WTC11 (cell line): Measurements from ENCODE around the gene CTTNBP2NL. TPM values are rescaled to one million over a fixed set of nuclear protein-coding genes. Genes with fewer than 3 reads are reported as not detected.

Experiments used
- ATAC-seq: fragments of 200-7000 bp; cut with Tn5 transposase; 2 replicates; pipeline ENCODE4 v1.10.0; 2021; ENCODE audit warnings: mild to moderate bottlenecking, moderate library complexity
- CTCF ChIA-PET: fragments of 300-600 bp; sonication (Branson Sonifier 250); formaldehyde crosslinking; loops from one replicate; lab custom pipeline; 2021; ENCODE audit warnings: antibody characterized with exemption; lab: Charles Lee
- POLR2A ChIA-PET: fragments of 350-600 bp; sonication (Branson Sonifier 250); formaldehyde crosslinking; loops from one replicate; lab custom pipeline; 2021; ENCODE audit warnings: antibody characterized with exemption; lab: Charles Lee
- DNase-seq: peaks from one replicate; pipeline ENCODE4 v3.0.0; 2021; ENCODE audit warnings: low spot score
- H3K27ac Mint-ChIP-seq: 2 replicates; pipeline ENCODE4 v1.8.0; 2021; ENCODE audit warnings: mixed read lengths
- H3K27me3 Mint-ChIP-seq: 2 replicates; pipeline ENCODE4 v1.8.0; 2021; ENCODE audit warnings: low read depth, mild to moderate bottlenecking, moderate library complexity, mixed read lengths
- H3K36me3 Mint-ChIP-seq: 2 replicates; pipeline ENCODE4 v1.8.0; 2021; ENCODE audit warnings: mixed read lengths
- H3K4me1 Mint-ChIP-seq: 2 replicates; pipeline ENCODE4 v1.8.0; 2022; ENCODE audit warnings: mixed read lengths
- H3K4me3 Mint-ChIP-seq: 2 replicates; pipeline ENCODE4 v1.8.0; 2021; ENCODE audit warnings: mild to moderate bottlenecking, moderate library complexity, mixed read lengths
- H3K9me3 Mint-ChIP-seq: 2 replicates; pipeline ENCODE4 v1.8.0; 2021; ENCODE audit warnings: mixed read lengths
- ATF1 ChIP-seq: sonication (generic); formaldehyde crosslinking; IDR thresholded peaks from 2 replicates; pipeline ENCODE4 v1.8.1; 2023; ENCODE audit warnings: mild to moderate bottlenecking, moderate library complexity, missing genetic modification reagents
- CBFB ChIP-seq: sonication (generic); formaldehyde crosslinking; IDR thresholded peaks from 2 replicates; pipeline ENCODE4 v1.8.1; 2022; ENCODE audit warnings: mild to moderate bottlenecking, low read depth, missing genetic modification reagents
- CREM ChIP-seq: sonication (generic); formaldehyde crosslinking; IDR thresholded peaks from 2 replicates; pipeline ENCODE4 v1.8.1; 2022; ENCODE audit warnings: mild to moderate bottlenecking, missing genetic modification reagents, moderate library complexity
- E2F5 ChIP-seq: sonication (generic); formaldehyde crosslinking; IDR thresholded peaks from 2 replicates; pipeline ENCODE4 v1.8.1; 2022; ENCODE audit warnings: mild to moderate bottlenecking, moderate library complexity, missing genetic modification reagents
- HMGXB4 ChIP-seq: sonication (generic); formaldehyde crosslinking; IDR thresholded peaks from 2 replicates; pipeline ENCODE4 v1.8.1; 2023; ENCODE audit warnings: mild to moderate bottlenecking, moderate library complexity, missing genetic modification reagents
- NR2C2 ChIP-seq: sonication (generic); formaldehyde crosslinking; IDR thresholded peaks from 2 replicates; pipeline ENCODE4 v1.8.0; 2022; ENCODE audit warnings: mild to moderate bottlenecking, missing genetic modification reagents
- PRDM15 ChIP-seq: sonication (generic); formaldehyde crosslinking; IDR thresholded peaks from 2 replicates; pipeline ENCODE4 v1.8.0; 2022; ENCODE audit warnings: missing genetic modification reagents
- SMAD4 ChIP-seq: sonication (generic); formaldehyde crosslinking; IDR thresholded peaks from 2 replicates; pipeline ENCODE4 v1.8.0; 2022; ENCODE audit warnings: mild to moderate bottlenecking, missing genetic modification reagents
- TEAD4 ChIP-seq: sonication (generic); formaldehyde crosslinking; IDR thresholded peaks from 2 replicates; pipeline ENCODE4 v1.8.0; 2022; ENCODE audit warnings: mild to moderate bottlenecking, missing genetic modification reagents
- ZNF232 ChIP-seq: sonication (generic); formaldehyde crosslinking; IDR thresholded peaks from 2 replicates; pipeline ENCODE4 v1.8.0; 2022; ENCODE audit warnings: mild to moderate bottlenecking, missing genetic modification reagents
- ZNF396 ChIP-seq: fragments of 250-450 bp; sonication (Bioruptor Pico); IDR thresholded peaks from 2 replicates; pipeline ENCODE4 v1.8.0; 2021; ENCODE audit warnings: mild to moderate bottlenecking, moderate library complexity, borderline replicate concordance
- total RNA-seq: library from RNA; stranded (reverse); gene quantifications from 3 replicates; pipeline ENCODE4 v1.2.3, GENCODE V29; 2021
- TF ChIP-seq, protein P1 (sequence below): sonication (generic); formaldehyde crosslinking; IDR thresholded peaks from 2 replicates; pipeline ENCODE4 v1.8.0; 2022; ENCODE audit warnings: mild to moderate bottlenecking, missing genetic modification reagents
- TF ChIP-seq, protein P2 (sequence below): sonication (generic); formaldehyde crosslinking; IDR thresholded peaks from 2 replicates; pipeline ENCODE4 v1.8.1; 2023; ENCODE audit warnings: mild to moderate bottlenecking, missing genetic modification reagents
- TF ChIP-seq, protein P3 (sequence below): sonication (generic); formaldehyde crosslinking; IDR thresholded peaks from 2 replicates; pipeline ENCODE4 v1.8.0; 2023; ENCODE audit warnings: missing genetic modification reagents
- TF ChIP-seq, protein P4 (sequence below): fragments of 250-450 bp; sonication (Bioruptor Pico); IDR thresholded peaks from 2 replicates; pipeline ENCODE4 v1.9.0; 2021; ENCODE audit warnings: mild to moderate bottlenecking, borderline replicate concordance
- TF ChIP-seq, protein P5 (sequence below): sonication (generic); formaldehyde crosslinking; IDR thresholded peaks from 2 replicates; pipeline ENCODE4 v1.8.1; 2022; ENCODE audit warnings: missing genetic modification reagents, borderline replicate concordance

The CTTNBP2NL gene
- total RNA-seq, 1 experiment from 2014 or later, result 32.8 TPM

- Mint-ChIP-seq H3K4me1 (peaks cover 15% of the 10 kb centered on the region), H3K27me3 (peaks cover 88% of the 10 kb centered on the region), H3K4me3 (peak overlapping the region; percentile 70), H3K9me3 (no peaks in the 10 kb centered on the region), H3K27ac (no peak overlapping the region), H3K36me3 (no peaks in the 10 kb centered on the region)
- DNase-seq (peak; percentile 63), ATAC-seq (peak; percentile 79)
- POLR2A ChIA-PET, result interaction anchor here (1.4 kb wide), 1 partner anchor 9 kb away, joined by 5 read pairs; no protein-coding TSS in a partner anchor
- TF ChIP-seq E2F5 (0 out of 2 replicates have a peak, but pooled peaks have one; percentile 25), SMAD4 (CRISPR knock-in tag) (no peak), ZNF232 (CRISPR knock-in tag) (no peak), HMGXB4 (CRISPR knock-in tag) (peak; percentile 45; the same call in 1 of the 2 replicates)
- TF ChIP-seq, protein P1, sequence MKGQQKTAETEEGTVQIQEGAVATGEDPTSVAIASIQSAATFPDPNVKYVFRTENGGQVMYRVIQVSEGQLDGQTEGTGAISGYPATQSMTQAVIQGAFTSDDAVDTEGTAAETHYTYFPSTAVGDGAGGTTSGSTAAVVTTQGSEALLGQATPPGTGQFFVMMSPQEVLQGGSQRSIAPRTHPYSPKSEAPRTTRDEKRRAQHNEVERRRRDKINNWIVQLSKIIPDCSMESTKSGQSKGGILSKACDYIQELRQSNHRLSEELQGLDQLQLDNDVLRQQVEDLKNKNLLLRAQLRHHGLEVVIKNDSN (CRISPR knock-in tag), result no peak
- CTCF ChIA-PET, result interaction anchor here (0.8 to 1.6 kb wide), 12 partner anchors 8 to 203 kb away, joined by 3 to 19 read pairs (median 4); partner anchors contain the start of gene MOV10
Observed at GRCh38 chr1:112501810-112502641, 106.0 kb downstream of the CTTNBP2NL start.

- peaks cover 88% of the 10 kb centered on the region for H3K27me3 Mint-ChIP-seq
- peak overlapping the region; percentile 70 for H3K4me3 Mint-ChIP-seq
- no peaks in the 10 kb centered on the region for H3K36me3 Mint-ChIP-seq
- DNase-seq (no peak), ATAC-seq (no peak)
- ChIA-PET POLR2A (no interaction called here), CTCF (interaction anchor here (0.8 to 1.5 kb wide), 5 partner anchors 13 to 144 kb away, joined by 3 to 19 read pairs (median 4); no protein-coding TSS in a partner anchor)
- no peak overlapping the region for H3K27ac Mint-ChIP-seq
- peaks cover 15% of the 10 kb centered on the region for H3K4me1 Mint-ChIP-seq
- no peaks in the 10 kb centered on the region for H3K9me3 Mint-ChIP-seq
- TF ChIP-seq, protein P1 (CRISPR knock-in tag), result no peak
- TF ChIP-seq, protein P2, sequence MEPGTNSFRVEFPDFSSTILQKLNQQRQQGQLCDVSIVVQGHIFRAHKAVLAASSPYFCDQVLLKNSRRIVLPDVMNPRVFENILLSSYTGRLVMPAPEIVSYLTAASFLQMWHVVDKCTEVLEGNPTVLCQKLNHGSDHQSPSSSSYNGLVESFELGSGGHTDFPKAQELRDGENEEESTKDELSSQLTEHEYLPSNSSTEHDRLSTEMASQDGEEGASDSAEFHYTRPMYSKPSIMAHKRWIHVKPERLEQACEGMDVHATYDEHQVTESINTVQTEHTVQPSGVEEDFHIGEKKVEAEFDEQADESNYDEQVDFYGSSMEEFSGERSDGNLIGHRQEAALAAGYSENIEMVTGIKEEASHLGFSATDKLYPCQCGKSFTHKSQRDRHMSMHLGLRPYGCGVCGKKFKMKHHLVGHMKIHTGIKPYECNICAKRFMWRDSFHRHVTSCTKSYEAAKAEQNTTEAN (CRISPR knock-in tag), result no peak
- no peak for TF ChIP-seq PRDM15 (CRISPR knock-in tag)
- no peak for TF ChIP-seq TEAD4 (CRISPR knock-in tag)
- TF ChIP-seq CREM (CRISPR knock-in tag), result no peak
- TF ChIP-seq, protein P3, sequence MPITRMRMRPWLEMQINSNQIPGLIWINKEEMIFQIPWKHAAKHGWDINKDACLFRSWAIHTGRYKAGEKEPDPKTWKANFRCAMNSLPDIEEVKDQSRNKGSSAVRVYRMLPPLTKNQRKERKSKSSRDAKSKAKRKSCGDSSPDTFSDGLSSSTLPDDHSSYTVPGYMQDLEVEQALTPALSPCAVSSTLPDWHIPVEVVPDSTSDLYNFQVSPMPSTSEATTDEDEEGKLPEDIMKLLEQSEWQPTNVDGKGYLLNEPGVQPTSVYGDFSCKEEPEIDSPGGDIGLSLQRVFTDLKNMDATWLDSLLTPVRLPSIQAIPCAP (CRISPR knock-in tag), result no peak
- TF ChIP-seq ATF1 (CRISPR knock-in tag), result no peak
- no peak for TF ChIP-seq CBFB (CRISPR knock-in tag)
- TF ChIP-seq, protein P4, sequence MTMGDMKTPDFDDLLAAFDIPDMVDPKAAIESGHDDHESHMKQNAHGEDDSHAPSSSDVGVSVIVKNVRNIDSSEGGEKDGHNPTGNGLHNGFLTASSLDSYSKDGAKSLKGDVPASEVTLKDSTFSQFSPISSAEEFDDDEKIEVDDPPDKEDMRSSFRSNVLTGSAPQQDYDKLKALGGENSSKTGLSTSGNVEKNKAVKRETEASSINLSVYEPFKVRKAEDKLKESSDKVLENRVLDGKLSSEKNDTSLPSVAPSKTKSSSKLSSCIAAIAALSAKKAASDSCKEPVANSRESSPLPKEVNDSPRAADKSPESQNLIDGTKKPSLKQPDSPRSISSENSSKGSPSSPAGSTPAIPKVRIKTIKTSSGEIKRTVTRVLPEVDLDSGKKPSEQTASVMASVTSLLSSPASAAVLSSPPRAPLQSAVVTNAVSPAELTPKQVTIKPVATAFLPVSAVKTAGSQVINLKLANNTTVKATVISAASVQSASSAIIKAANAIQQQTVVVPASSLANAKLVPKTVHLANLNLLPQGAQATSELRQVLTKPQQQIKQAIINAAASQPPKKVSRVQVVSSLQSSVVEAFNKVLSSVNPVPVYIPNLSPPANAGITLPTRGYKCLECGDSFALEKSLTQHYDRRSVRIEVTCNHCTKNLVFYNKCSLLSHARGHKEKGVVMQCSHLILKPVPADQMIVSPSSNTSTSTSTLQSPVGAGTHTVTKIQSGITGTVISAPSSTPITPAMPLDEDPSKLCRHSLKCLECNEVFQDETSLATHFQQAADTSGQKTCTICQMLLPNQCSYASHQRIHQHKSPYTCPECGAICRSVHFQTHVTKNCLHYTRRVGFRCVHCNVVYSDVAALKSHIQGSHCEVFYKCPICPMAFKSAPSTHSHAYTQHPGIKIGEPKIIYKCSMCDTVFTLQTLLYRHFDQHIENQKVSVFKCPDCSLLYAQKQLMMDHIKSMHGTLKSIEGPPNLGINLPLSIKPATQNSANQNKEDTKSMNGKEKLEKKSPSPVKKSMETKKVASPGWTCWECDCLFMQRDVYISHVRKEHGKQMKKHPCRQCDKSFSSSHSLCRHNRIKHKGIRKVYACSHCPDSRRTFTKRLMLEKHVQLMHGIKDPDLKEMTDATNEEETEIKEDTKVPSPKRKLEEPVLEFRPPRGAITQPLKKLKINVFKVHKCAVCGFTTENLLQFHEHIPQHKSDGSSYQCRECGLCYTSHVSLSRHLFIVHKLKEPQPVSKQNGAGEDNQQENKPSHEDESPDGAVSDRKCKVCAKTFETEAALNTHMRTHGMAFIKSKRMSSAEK, result no peak
- TF ChIP-seq, protein P5, sequence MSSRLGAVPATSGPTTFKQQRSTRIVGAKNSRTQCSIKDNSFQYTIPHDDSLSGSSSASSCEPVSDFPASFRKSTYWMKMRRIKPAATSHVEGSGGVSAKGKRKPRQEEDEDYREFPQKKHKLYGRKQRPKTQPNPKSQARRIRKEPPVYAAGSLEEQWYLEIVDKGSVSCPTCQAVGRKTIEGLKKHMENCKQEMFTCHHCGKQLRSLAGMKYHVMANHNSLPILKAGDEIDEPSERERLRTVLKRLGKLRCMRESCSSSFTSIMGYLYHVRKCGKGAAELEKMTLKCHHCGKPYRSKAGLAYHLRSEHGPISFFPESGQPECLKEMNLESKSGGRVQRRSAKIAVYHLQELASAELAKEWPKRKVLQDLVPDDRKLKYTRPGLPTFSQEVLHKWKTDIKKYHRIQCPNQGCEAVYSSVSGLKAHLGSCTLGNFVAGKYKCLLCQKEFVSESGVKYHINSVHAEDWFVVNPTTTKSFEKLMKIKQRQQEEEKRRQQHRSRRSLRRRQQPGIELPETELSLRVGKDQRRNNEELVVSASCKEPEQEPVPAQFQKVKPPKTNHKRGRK (CRISPR knock-in tag), result no peak
- TF ChIP-seq ZNF396 (CRISPR knock-in tag), result no peak
- no peak for TF ChIP-seq NR2C2
Observed at GRCh38 chr1:112502826-112503225, 106.8 kb downstream of the CTTNBP2NL start.
